Left lung (tissue), 10 donors: ENCODE data around the gene CCDC9. TPM values are rescaled to one million over a fixed set of nuclear protein-coding genes. Genes with fewer than 3 reads are reported as not detected.

ENCODE experiments used
- ATAC-seq: fragments of 200-7000 bp; cut with Tn5 transposase; one replicate; pipeline ENCODE4 v1.9.1; 2020; ENCODE audit warnings: moderate library complexity
- DNase-seq, 4 donors: peaks; one replicate each; pipeline ENCODE4 v3.0.0-alpha.2; 2013 to 2020
- H3K27ac ChIP-seq, 2 donors: fragments of 200-600 bp; sonication (generic) in 1 of 2; one replicate each; pipeline versions ENCODE4 v1.5.0 to v1.8.0; 2020 to 2021
- H3K27me3 ChIP-seq, 2 donors: fragments of 200-600 bp; sonication (generic) in 1 of 2; one replicate each; pipeline versions ENCODE4 v1.5.0 to v1.8.0; 2020 to 2021
- H3K36me3 ChIP-seq, 2 donors: fragments of 200-600 bp; sonication (generic) in 1 of 2; one replicate each; pipeline versions ENCODE4 v1.5.0 to v1.8.0; 2020 to 2021
- H3K4me1 ChIP-seq, 2 donors: fragments of 200-600 bp; one replicate each; pipeline ENCODE4 v1.8.0; 2021
- H3K4me3 ChIP-seq, 2 donors: fragments of 200-600 bp; sonication (generic) in 1 of 2; one replicate each; pipeline versions ENCODE4 v1.5.0 to v1.8.0; 2020 to 2021; ENCODE audit warnings: mild to moderate bottlenecking in 1 of 2
- H3K9me3 ChIP-seq, 2 donors: fragments of 200-600 bp; sonication (generic) in 1 of 2; one replicate each; pipeline versions ENCODE4 v1.5.0 to v1.8.0; 2020 to 2021
- CTCF ChIP-seq, 2 donors: fragments of 200-600 bp; sonication (generic) in 1 of 2; IDR thresholded peaks; one replicate each; pipeline versions ENCODE4 v1.5.0 to v1.8.0; 2021; ENCODE audit warnings: antibody characterized with exemption in 2 of 2
- intact Hi-C, 2 donors: fragments of 100-400 bp; cut with DNase I; formaldehyde crosslinking; loops; one replicate each; pipeline versions ENCODE4 v1.11.2 to v1.14.2; 2022
- polyA plus RNA-seq, 6 donors: library from polyadenylated mRNA; unstranded; fragments of 120-200 nt; gene quantifications; one replicate each; pipeline ENCODE4 v1.2.1, GENCODE V29; 2013; ENCODE audit not compliant: insufficient read length in 6 of 6
- total RNA-seq, 2 donors: library from RNA; stranded (reverse); fragmentation: NEBNext Ultra II Directional; extraction: Animal tissue kit (Norgen Biotek cat#: 25700); gene quantifications; one replicate each; pipeline ENCODE4 v1.2.1, GENCODE V29; 2021
- donor health status: DM: no; HTN: yes; CAD: no.
- donor health status: DM: no; HTN: no; CAD: no.

Gene CCDC9
- total and polyA plus RNA-seq, 8 donors, result 24.7 to 35.8 (median 28.6) TPM

- Histone ChIP-seq H3K4me1 (peaks cover 0 to 14% of the 10 kb centered on the region in 2 donors), H3K4me3 (no peak overlapping the region), H3K27me3 (no peaks in the 10 kb centered on the region), H3K9me3 (no peaks in the 10 kb centered on the region), H3K27ac (no peak overlapping the region), H3K36me3 (peaks cover 0 to 97% of the 10 kb centered on the region in 2 donors)
- intact Hi-C loops, result no loop called here
- ATAC-seq (no peak), DNase-seq (no peak)
- TF ChIP-seq CTCF (IDR thresholded peaks at IDR 0.05), result no peak
These were observed 8.3 kb downstream of the CCDC9 start for GRCh38 chr19:47264629-47265028.

GRCh38 chr19:47266401-47266941 lies 10.1 kb downstream of the CCDC9 start:
- H3K4me1 ChIP-seq, result peaks cover 0 to 8% of the 10 kb centered on the region in 2 donors
- H3K27me3 ChIP-seq, result no peaks in the 10 kb centered on the region
- peaks cover 0 to 97% of the 10 kb centered on the region in 2 donors for H3K36me3 ChIP-seq
- intact Hi-C loops, result no loop called here
- H3K4me3 ChIP-seq, result no peak overlapping the region
- ATAC-seq (no peak), DNase-seq (no peak)
- TF ChIP-seq CTCF (IDR thresholded peaks at IDR 0.05), result no peak
- no peaks in the 10 kb centered on the region for H3K9me3 ChIP-seq
- H3K27ac ChIP-seq, result no peak overlapping the region

GRCh38 chr19:47267350-47267759 lies 11.0 kb downstream of the CCDC9 start:
- Histone ChIP-seq H3K27me3 (no peaks in the 10 kb centered on the region), H3K4me3 (no peak overlapping the region), H3K9me3 (no peaks in the 10 kb centered on the region), H3K36me3 (peaks cover 0 to 96% of the 10 kb centered on the region in 2 donors), H3K27ac (no peak overlapping the region), H3K4me1 (peaks cover 0 to 8% of the 10 kb centered on the region in 2 donors)
- ATAC-seq (no peak), DNase-seq (no peak)
- intact Hi-C loops, result no loop called here
- no peak for TF ChIP-seq CTCF (IDR thresholded peaks at IDR 0.05)

GRCh38 chr19:47268028-47268427 lies 11.7 kb downstream of the CCDC9 start:
- H3K27ac ChIP-seq, result no peak overlapping the region
- no peak for TF ChIP-seq CTCF (IDR thresholded peaks at IDR 0.05)
- peaks cover 0 to 89% of the 10 kb centered on the region in 2 donors for H3K36me3 ChIP-seq
- intact Hi-C loops, result no loop called here
- H3K4me1 ChIP-seq, result peaks cover 0 to 13% of the 10 kb centered on the region in 2 donors
- H3K27me3 ChIP-seq, result no peaks in the 10 kb centered on the region
- ATAC-seq, result no peak
- no peak for DNase-seq
- H3K9me3 ChIP-seq, result no peaks in the 10 kb centered on the region
- no peak overlapping the region for H3K4me3 ChIP-seq

GRCh38 chr19:47269596-47269995 lies 13.3 kb downstream of the CCDC9 start:
- no peak for TF ChIP-seq CTCF (IDR thresholded peaks at IDR 0.05)
- intact Hi-C loops, result no loop called here
- Histone ChIP-seq H3K4me3 (no peak overlapping the region), H3K27me3 (no peaks in the 10 kb centered on the region), H3K9me3 (no peaks in the 10 kb centered on the region), H3K4me1 (peaks cover 0 to 16% of the 10 kb centered on the region in 2 donors), H3K36me3 (peaks cover 0 to 73% of the 10 kb centered on the region in 2 donors), H3K27ac (no peak overlapping the region)
- ATAC-seq, result no peak
- DNase-seq, result no peak
